Neuronal stem cell (in vitro differentiated cells): Measurements from ENCODE around the gene BHLHE40.

ENCODE experiments used
- DNase-seq: peaks from one replicate; pipeline ENCODE4 v3.0.0-alpha.2; 2013; ENCODE audit warnings: low spot score
- H2AFZ ChIP-seq: one replicate; pipeline ENCODE4 v1.6.1; 2013; ENCODE audit warnings: mild to moderate bottlenecking, low read length, inconsistent platforms
- H2AK5ac ChIP-seq: 2 replicates; pipeline ENCODE4 v1.6.1; 2013; ENCODE audit warnings: low read depth, mild to moderate bottlenecking, inconsistent platforms, low read length, moderate library complexity, mixed read lengths
- H2BK120ac ChIP-seq: 2 replicates; pipeline ENCODE4 v1.6.1; 2013; ENCODE audit warnings: low read depth, mild to moderate bottlenecking, inconsistent platforms, low read length, moderate library complexity, mixed read lengths
- H2BK12ac ChIP-seq: one replicate; pipeline ENCODE4 v1.6.1; 2013; ENCODE audit warnings: low read length, inconsistent platforms
- H2BK15ac ChIP-seq: 2 replicates; pipeline ENCODE4 v1.6.1; 2013; ENCODE audit warnings: mild to moderate bottlenecking, low read length, inconsistent platforms, mixed read lengths
- H2BK5ac ChIP-seq: one replicate; pipeline ENCODE4 v1.6.1; 2013; ENCODE audit warnings: inconsistent platforms, mild to moderate bottlenecking, low read length, moderate library complexity
- H3K14ac ChIP-seq: one replicate; pipeline ENCODE4 v1.6.1; 2013; ENCODE audit warnings: low read length, inconsistent platforms
- H3K18ac ChIP-seq: 2 replicates; pipeline ENCODE4 v1.6.1; 2013; ENCODE audit warnings: low read length, inconsistent platforms
- H3K23ac ChIP-seq: 2 replicates; pipeline ENCODE4 v1.6.1; 2013; ENCODE audit warnings: low read depth, mild to moderate bottlenecking, mixed read lengths, low read length, inconsistent platforms; ENCODE audit not compliant: poor library complexity
- H3K27ac ChIP-seq: replicated peaks from 3 replicates; pipeline ENCODE4 v1.5.1; 2013; ENCODE audit warnings: low read length, inconsistent platforms
- H3K27me3 ChIP-seq, 3 experiments: 2 replicates each; pipeline ENCODE4 v1.6.1; 2013; ENCODE audit warnings: low read length in 3 of 3, mild to moderate bottlenecking in 2 of 3, inconsistent platforms in 1 of 3, low read depth in 1 of 3, mixed read lengths in 1 of 3, moderate library complexity in 1 of 3; ENCODE audit not compliant: control insufficient read depth in 3 of 3, insufficient read depth in 3 of 3
- H3K36me3 ChIP-seq, 2 donors: replicated peaks in 1 of 2; 2 replicates each; pipeline ENCODE4 v1.6.1; 2013; ENCODE audit warnings: low read length in 2 of 2; ENCODE audit not compliant: control insufficient read depth in 2 of 2, insufficient read depth in 2 of 2
- H3K4ac ChIP-seq: 2 replicates; pipeline ENCODE4 v1.6.1; 2013; ENCODE audit warnings: inconsistent platforms, mild to moderate bottlenecking, low read length, moderate library complexity
- H3K4me1 ChIP-seq, 2 donors: 1 replicate in 1 of 2; 2 replicates in 1 of 2; pipeline ENCODE4 v1.6.1; 2013; ENCODE audit warnings: low read length in 2 of 2, low read depth in 1 of 2; ENCODE audit not compliant: control insufficient read depth in 2 of 2, insufficient read depth in 1 of 2
- H3K4me2 ChIP-seq: one replicate; pipeline ENCODE4 v1.6.1; 2013; ENCODE audit warnings: mild to moderate bottlenecking, low read length, inconsistent platforms; ENCODE audit not compliant: insufficient read depth, poor library complexity, severe bottlenecking
- H3K4me3 ChIP-seq, 2 donors: 2 replicates each; pipeline ENCODE4 v1.5.1; 2013; ENCODE audit warnings: low read length in 2 of 2, mild to moderate bottlenecking in 2 of 2, inconsistent platforms in 1 of 2, moderate library complexity in 1 of 2
- H3K79me1 ChIP-seq: one replicate; pipeline ENCODE4 v1.6.1; 2013; ENCODE audit warnings: low read depth, mild to moderate bottlenecking, inconsistent platforms, low read length, moderate library complexity
- H3K9ac ChIP-seq: one replicate; pipeline ENCODE4 v1.6.1; 2013; ENCODE audit warnings: mild to moderate bottlenecking, low read depth, low read length, inconsistent platforms; ENCODE audit not compliant: poor library complexity
- H3K9me3 ChIP-seq, 2 donors: replicated peaks in 1 of 2; 2 replicates each; pipeline versions ENCODE3 to v1.6.1; 2013; ENCODE audit warnings: low read length in 2 of 2, mild to moderate bottlenecking in 2 of 2, inconsistent platforms in 1 of 2, low read depth in 1 of 2, mixed read lengths in 1 of 2, moderate library complexity in 1 of 2; ENCODE audit not compliant: control insufficient read depth in 2 of 2, insufficient read depth in 1 of 2
- H4K8ac ChIP-seq: one replicate; pipeline ENCODE4 v1.6.1; 2013; ENCODE audit warnings: low read depth, mild to moderate bottlenecking, inconsistent platforms, low read length, moderate library complexity
- H4K91ac ChIP-seq: one replicate; pipeline ENCODE4 v1.6.1; 2013; ENCODE audit warnings: low read length, low read depth, mild to moderate bottlenecking, inconsistent platforms; ENCODE audit not compliant: poor library complexity
- WGBS, 2 donors: extraction: QIAGEN DNeasy Blood & Tissue Kit; methylation state at CpG; one replicate each; pipeline ENCODE4 v1.1.7; 2013; ENCODE audit warnings: missing lambda C conversion rate in 2 of 2, mixed read lengths in 1 of 2; ENCODE audit not compliant: insufficient read length in 2 of 2, insufficient replicate concordance in 1 of 2; ENCODE audit errors: extremely low coverage in 2 of 2; 5-methylcytosine and 5-hydroxymethylcytosine counted together

BHLHE40 gene

GRCh38 chr3:5012367-5012766 is 33.1 kb downstream of the BHLHE40 start:
- Histone ChIP-seq H3K4ac (no peak overlapping the region), H2BK120ac (no peak overlapping the region), H3K4me2 (no peak overlapping the region), H2BK12ac (no peak overlapping the region), H3K23ac (no peak overlapping the region), H2BK15ac (no peak overlapping the region), H3K4me3 (no peak overlapping the region), H3K27me3 (peaks cover 0 to 11% (median 0%) of the 10 kb centered on the region in 3 experiments), H3K9ac (no peak overlapping the region), H3K4me1 (peaks cover 3 to 7% of the 10 kb centered on the region in 2 donors), H2AK5ac (no peak overlapping the region), H4K91ac (no peak overlapping the region), H2BK5ac (no peak overlapping the region), H3K14ac (no peak overlapping the region), H3K18ac (no peak overlapping the region), H3K27ac (no peak overlapping the region), H3K36me3 (no peaks in the 10 kb centered on the region), H3K9me3 (no peaks in the 10 kb centered on the region), H4K8ac (no peak overlapping the region), H2AFZ (no peak overlapping the region), H3K79me1 (no peaks in the 10 kb centered on the region)
- WGBS, 2 donors, result no CpG with 5 or more reads among the region's 2 CpGs
- DNase-seq, result no peak

GRCh38 chr3:5013021-5013906 is 34.0 kb downstream of the BHLHE40 start:
- no peak overlapping the region for H3K14ac ChIP-seq
- H3K4me1 ChIP-seq, result peaks cover 3 to 7% of the 10 kb centered on the region in 2 donors
- H3K79me1 ChIP-seq, result no peaks in the 10 kb centered on the region
- no peak for DNase-seq
- H3K4ac ChIP-seq, result no peak overlapping the region
- no peak overlapping the region for H2BK5ac ChIP-seq
- no peak overlapping the region for H3K18ac ChIP-seq
- H3K36me3 ChIP-seq, result no peaks in the 10 kb centered on the region
- no CpG with 5 or more reads among the region's 5 CpGs for WGBS, 2 donors
- no peak overlapping the region for H2BK15ac ChIP-seq
- no peak overlapping the region for H3K4me2 ChIP-seq
- no peak overlapping the region for H3K27ac ChIP-seq
- H3K9me3 ChIP-seq, result no peaks in the 10 kb centered on the region
- H4K91ac ChIP-seq, result no peak overlapping the region
- no peak overlapping the region for H2AK5ac ChIP-seq
- H3K4me3 ChIP-seq, result no peak overlapping the region
- no peak overlapping the region for H4K8ac ChIP-seq
- H2BK12ac ChIP-seq, result no peak overlapping the region
- no peak overlapping the region for H3K9ac ChIP-seq
- peaks cover 0 to 9% (median 0%) of the 10 kb centered on the region in 3 experiments for H3K27me3 ChIP-seq
- no peak overlapping the region for H2BK120ac ChIP-seq
- no peak overlapping the region for H3K23ac ChIP-seq
- H2AFZ ChIP-seq, result no peak overlapping the region

GRCh38 chr3:5014391-5014790 is 35.2 kb downstream of the BHLHE40 start:
- H3K4me3 ChIP-seq, result no peak overlapping the region
- H3K4me1 ChIP-seq, result peaks cover 3 to 7% of the 10 kb centered on the region in 2 donors
- H2BK12ac ChIP-seq, result no peak overlapping the region
- no peak overlapping the region for H2BK120ac ChIP-seq
- H3K4ac ChIP-seq, result no peak overlapping the region
- no peak overlapping the region for H2BK5ac ChIP-seq
- H3K9me3 ChIP-seq, result no peaks in the 10 kb centered on the region
- peak overlapping the region; percentile 73 for H2AFZ ChIP-seq
- H4K91ac ChIP-seq, result no peak overlapping the region
- no peak overlapping the region for H2BK15ac ChIP-seq
- H3K36me3 ChIP-seq, result no peaks in the 10 kb centered on the region
- H3K18ac ChIP-seq, result no peak overlapping the region
- H3K9ac ChIP-seq, result no peak overlapping the region
- H3K79me1 ChIP-seq, result no peaks in the 10 kb centered on the region
- DNase-seq, result peak; percentile 17
- H3K14ac ChIP-seq, result no peak overlapping the region
- H3K4me2 ChIP-seq, result no peak overlapping the region
- H3K23ac ChIP-seq, result no peak overlapping the region
- no peak overlapping the region for H2AK5ac ChIP-seq
- no CpG with 5 or more reads among the region's 7 CpGs for WGBS, 2 donors
- H4K8ac ChIP-seq, result no peak overlapping the region
- H3K27ac ChIP-seq, result peak overlapping the region; percentile 16
- peaks cover 0 to 9% (median 0%) of the 10 kb centered on the region in 3 experiments for H3K27me3 ChIP-seq

- Histone ChIP-seq H2AFZ (no peak overlapping the region), H3K4me2 (no peak overlapping the region), H2BK15ac (no peak overlapping the region), H2BK120ac (no peak overlapping the region), H3K27ac (no peak overlapping the region), H3K9ac (no peak overlapping the region), H4K8ac (no peak overlapping the region), H3K27me3 (peaks cover 0 to 9% (median 0%) of the 10 kb centered on the region in 3 experiments), H3K4ac (no peak overlapping the region), H3K18ac (no peak overlapping the region), H3K4me1 (peaks cover 3 to 7% of the 10 kb centered on the region in 2 donors), H3K23ac (no peak overlapping the region), H4K91ac (no peak overlapping the region), H2BK12ac (no peak overlapping the region), H3K79me1 (no peaks in the 10 kb centered on the region), H3K9me3 (no peaks in the 10 kb centered on the region), H3K4me3 (no peak overlapping the region), H2BK5ac (no peak overlapping the region), H3K36me3 (no peaks in the 10 kb centered on the region), H2AK5ac (no peak overlapping the region), H3K14ac (no peak overlapping the region)
- DNase-seq, result no peak
- no CpG with 5 or more reads among the region's 5 CpGs for WGBS, 2 donors
These were observed 35.8 kb downstream of the BHLHE40 start for GRCh38 chr3:5015056-5015455.
